ENCODE data around the gene AQP12B.

The AQP12B gene

GRCh38 chr2:240637901-240638345 is 44.8 kb downstream of the AQP12B start:
- peaks cover 33% of the 10 kb centered on the region for H3K9me3 ChIP-seq (ENCODE audit: insufficient read depth, low read length)
- H3K4me1 ChIP-seq (ENCODE audit: insufficient read depth, insufficient read length): no peaks in the 10 kb centered on the region
- H3K27me3 ChIP-seq (ENCODE audit: insufficient read depth, insufficient read length): peaks cover 32% of the 10 kb centered on the region
- TF ChIP-seq YY1 (IDR thresholded peaks at IDR 0.05; ENCODE audit: insufficient read depth, insufficient read length): no peak
- no peak for TF ChIP-seq ZNF274 (IDR thresholded peaks at IDR 0.05; ENCODE audit: low read depth, low read length)
- TF ChIP-seq SUZ12 (IDR thresholded peaks at IDR 0.05; ENCODE audit: extremely low read depth, insufficient read depth, insufficient read length): no peak
- H3K9ac ChIP-seq (ENCODE audit: insufficient read length, low read depth): no peak overlapping the region
- DNase-seq (ENCODE audit: low read depth, low spot score): no peak
- H3K4me3 ChIP-seq (ENCODE audit: insufficient read length, low read depth): no peak overlapping the region
- no peaks in the 10 kb centered on the region for H3K36me3 ChIP-seq (ENCODE audit: insufficient read depth, insufficient read length, low read length)

GRCh38 chr2:240637116-240637900 is 45.4 kb downstream of the AQP12B start:
- Histone ChIP-seq H3K36me3 (ENCODE audit: insufficient read depth, insufficient read length, low read length) (no peaks in the 10 kb centered on the region), H3K27me3 (ENCODE audit: insufficient read depth, insufficient read length) (peaks cover 32% of the 10 kb centered on the region), H3K4me1 (ENCODE audit: insufficient read depth, insufficient read length) (no peaks in the 10 kb centered on the region), H3K9ac (ENCODE audit: insufficient read length, low read depth) (no peak overlapping the region), H3K9me3 (ENCODE audit: insufficient read depth, low read length) (peaks cover 39% of the 10 kb centered on the region), H3K4me3 (ENCODE audit: insufficient read length, low read depth) (no peak overlapping the region)
- TF ChIP-seq SUZ12 (IDR thresholded peaks at IDR 0.05; ENCODE audit: extremely low read depth, insufficient read depth, insufficient read length): no peak
- TF ChIP-seq ZNF274 (IDR thresholded peaks at IDR 0.05; ENCODE audit: low read depth, low read length): no peak
- no peak for TF ChIP-seq YY1 (IDR thresholded peaks at IDR 0.05; ENCODE audit: insufficient read depth, insufficient read length)
- DNase-seq (ENCODE audit: low read depth, low spot score): no peak

GRCh38 chr2:240636563-240637115 is 46.0 kb downstream of the AQP12B start:
- no peak overlapping the region for H3K4me3 ChIP-seq (ENCODE audit: insufficient read length, low read depth)
- no peak overlapping the region for H3K9ac ChIP-seq (ENCODE audit: insufficient read length, low read depth)
- TF ChIP-seq ZNF274 (IDR thresholded peaks at IDR 0.05; ENCODE audit: low read depth, low read length) (no peak), SUZ12 (IDR thresholded peaks at IDR 0.05; ENCODE audit: extremely low read depth, insufficient read depth, insufficient read length) (no peak), YY1 (IDR thresholded peaks at IDR 0.05; ENCODE audit: insufficient read depth, insufficient read length) (no peak)
- H3K27me3 ChIP-seq (ENCODE audit: insufficient read depth, insufficient read length): peaks cover 32% of the 10 kb centered on the region
- DNase-seq (ENCODE audit: low read depth, low spot score): no peak
- H3K36me3 ChIP-seq (ENCODE audit: insufficient read depth, insufficient read length, low read length): no peaks in the 10 kb centered on the region
- peaks cover 45% of the 10 kb centered on the region for H3K9me3 ChIP-seq (ENCODE audit: insufficient read depth, low read length)
- H3K4me1 ChIP-seq (ENCODE audit: insufficient read depth, insufficient read length): no peaks in the 10 kb centered on the region

GRCh38 chr2:240635998-240636547 is 46.6 kb downstream of the AQP12B start:
- H3K9me3 ChIP-seq (ENCODE audit: insufficient read depth, low read length): peaks cover 45% of the 10 kb centered on the region
- no peak for DNase-seq (ENCODE audit: low read depth, low spot score)
- no peak overlapping the region for H3K4me3 ChIP-seq (ENCODE audit: insufficient read length, low read depth)
- no peaks in the 10 kb centered on the region for H3K4me1 ChIP-seq (ENCODE audit: insufficient read depth, insufficient read length)
- no peak overlapping the region for H3K9ac ChIP-seq (ENCODE audit: insufficient read length, low read depth)
- no peaks in the 10 kb centered on the region for H3K36me3 ChIP-seq (ENCODE audit: insufficient read depth, insufficient read length, low read length)
- TF ChIP-seq ZNF274 (IDR thresholded peaks at IDR 0.05; ENCODE audit: low read depth, low read length) (no peak), SUZ12 (IDR thresholded peaks at IDR 0.05; ENCODE audit: extremely low read depth, insufficient read depth, insufficient read length) (no peak), YY1 (IDR thresholded peaks at IDR 0.05; ENCODE audit: insufficient read depth, insufficient read length) (no peak)
- peaks cover 32% of the 10 kb centered on the region for H3K27me3 ChIP-seq (ENCODE audit: insufficient read depth, insufficient read length)

- H3K9me3 ChIP-seq (ENCODE audit: insufficient read depth, low read length): peaks cover 45% of the 10 kb centered on the region
- TF ChIP-seq SUZ12 (IDR thresholded peaks at IDR 0.05; ENCODE audit: extremely low read depth, insufficient read depth, insufficient read length): no peak
- no peak for TF ChIP-seq ZNF274 (IDR thresholded peaks at IDR 0.05; ENCODE audit: low read depth, low read length)
- no peak for TF ChIP-seq YY1 (IDR thresholded peaks at IDR 0.05; ENCODE audit: insufficient read depth, insufficient read length)
These were observed 47.3 kb downstream of the AQP12B start for GRCh38 chr2:240635121-240635997.

GRCh38 chr2:240632306-240632721 is 50.4 kb downstream of the AQP12B start:
- Histone ChIP-seq H3K4me1 (ENCODE audit: insufficient read depth, insufficient read length) (peaks cover 8% of the 10 kb centered on the region), H3K9me3 (ENCODE audit: insufficient read depth, low read length) (peaks cover 45% of the 10 kb centered on the region), H3K4me3 (ENCODE audit: insufficient read length, low read depth) (no peak overlapping the region), H3K36me3 (ENCODE audit: insufficient read depth, insufficient read length, low read length) (no peaks in the 10 kb centered on the region), H3K27me3 (ENCODE audit: insufficient read depth, insufficient read length) (peaks cover 2% of the 10 kb centered on the region), H3K9ac (ENCODE audit: insufficient read length, low read depth) (no peak overlapping the region)
- DNase-seq (ENCODE audit: low read depth, low spot score): no peak
- no peak for TF ChIP-seq YY1 (IDR thresholded peaks at IDR 0.05; ENCODE audit: insufficient read depth, insufficient read length)

More at GRCh38 chr2:240635121-240635997, 47.3 kb downstream of the AQP12B start:
- no peak overlapping the region for H3K4me3 ChIP-seq (ENCODE audit: insufficient read length, low read depth)
- H3K27me3 ChIP-seq (ENCODE audit: insufficient read depth, insufficient read length): peaks cover 29% of the 10 kb centered on the region
- no peak for DNase-seq (ENCODE audit: low read depth, low spot score)
- H3K36me3 ChIP-seq (ENCODE audit: insufficient read depth, insufficient read length, low read length): no peaks in the 10 kb centered on the region
- H3K4me1 ChIP-seq (ENCODE audit: insufficient read depth, insufficient read length): no peaks in the 10 kb centered on the region
- H3K9ac ChIP-seq (ENCODE audit: insufficient read length, low read depth): no peak overlapping the region
